ENCODE results near the gene ABCD1. TPM values are rescaled to one million over a fixed set of nuclear protein-coding genes. Genes with fewer than 3 reads are reported as not detected.

Gene ABCD1
- total RNA-seq, 6 experiments from 2014 or later: 8.0 to 20.8 (median 10.9) TPM

DNA sequence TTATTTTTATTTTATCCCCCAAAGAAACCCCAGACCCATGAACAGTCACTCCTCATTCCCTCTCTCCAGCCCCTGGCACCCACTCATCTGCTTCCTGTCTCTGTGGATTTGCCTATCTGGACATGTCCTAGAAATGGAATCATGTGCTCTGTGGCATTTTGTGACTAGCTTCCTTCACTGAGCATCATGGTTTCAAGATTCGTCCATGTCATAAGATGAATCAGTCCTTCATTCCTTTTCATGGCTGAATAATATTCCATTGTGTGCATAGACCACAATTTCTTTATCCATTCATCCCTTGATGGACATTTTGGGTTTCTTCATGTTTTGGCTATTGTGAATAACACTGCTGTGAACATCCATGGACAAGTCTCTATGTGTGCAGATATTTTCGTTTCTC, 10.2 kb downstream of the ABCD1 start:
- Histone ChIP-seq H3K36me3 (peaks cover 0 to 7% (median 0%) of the 10 kb centered on the region in 4 donors), H3K9me3 (no peaks in the 10 kb centered on the region), H3K4me1 (no peaks in the 10 kb centered on the region), H3K27ac (no peak overlapping the region), H3K4me3 (no peak overlapping the region), H3K27me3 (no peaks in the 10 kb centered on the region)
- 72% methylated on average over 2 of the region's 2 CpGs for WGBS (ENCODE audit: insufficient coverage, low coverage, low lambda C conversion rate, missing lambda C conversion rate)
- intact Hi-C loops (cut with DNase I): no loop called here
- DNase-seq: no peak
- no peak for TF ChIP-seq POLR2A (IDR thresholded peaks at IDR 0.05)
- TF ChIP-seq, protein P1, sequence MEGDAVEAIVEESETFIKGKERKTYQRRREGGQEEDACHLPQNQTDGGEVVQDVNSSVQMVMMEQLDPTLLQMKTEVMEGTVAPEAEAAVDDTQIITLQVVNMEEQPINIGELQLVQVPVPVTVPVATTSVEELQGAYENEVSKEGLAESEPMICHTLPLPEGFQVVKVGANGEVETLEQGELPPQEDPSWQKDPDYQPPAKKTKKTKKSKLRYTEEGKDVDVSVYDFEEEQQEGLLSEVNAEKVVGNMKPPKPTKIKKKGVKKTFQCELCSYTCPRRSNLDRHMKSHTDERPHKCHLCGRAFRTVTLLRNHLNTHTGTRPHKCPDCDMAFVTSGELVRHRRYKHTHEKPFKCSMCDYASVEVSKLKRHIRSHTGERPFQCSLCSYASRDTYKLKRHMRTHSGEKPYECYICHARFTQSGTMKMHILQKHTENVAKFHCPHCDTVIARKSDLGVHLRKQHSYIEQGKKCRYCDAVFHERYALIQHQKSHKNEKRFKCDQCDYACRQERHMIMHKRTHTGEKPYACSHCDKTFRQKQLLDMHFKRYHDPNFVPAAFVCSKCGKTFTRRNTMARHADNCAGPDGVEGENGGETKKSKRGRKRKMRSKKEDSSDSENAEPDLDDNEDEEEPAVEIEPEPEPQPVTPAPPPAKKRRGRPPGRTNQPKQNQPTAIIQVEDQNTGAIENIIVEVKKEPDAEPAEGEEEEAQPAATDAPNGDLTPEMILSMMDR (IDR thresholded peaks at IDR 0.05): no peak
- ATAC-seq: no peak

DNA sequence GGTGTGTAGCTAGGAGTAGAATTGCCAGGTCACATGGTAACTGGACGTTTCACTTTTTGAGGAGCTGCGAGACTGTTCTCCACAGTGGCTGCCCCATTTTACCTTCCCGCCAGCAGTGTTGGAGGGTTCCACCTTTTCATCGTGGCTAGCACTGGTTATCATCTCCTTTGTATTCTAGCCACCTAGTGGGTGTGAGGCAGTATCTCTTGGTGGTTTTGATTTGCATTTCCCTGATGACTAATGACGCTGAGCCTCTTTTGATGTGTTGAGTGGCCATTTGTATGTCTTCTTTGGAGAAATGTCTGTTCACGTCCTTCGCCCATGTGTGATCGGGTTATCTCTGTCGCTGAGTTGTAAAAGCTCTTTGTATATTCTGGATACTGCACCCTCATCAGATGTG, 10.6 kb downstream of the ABCD1 start:
- ATAC-seq (no peak), DNase-seq (no peak)
- WGBS (ENCODE audit: insufficient coverage, low coverage, low lambda C conversion rate, missing lambda C conversion rate): 78% methylated on average over 8 of the region's 9 CpGs
- Histone ChIP-seq H3K36me3 (peaks cover 0 to 7% (median 0%) of the 10 kb centered on the region in 4 donors), H3K9me3 (no peaks in the 10 kb centered on the region), H3K4me3 (no peak overlapping the region), H3K27ac (no peak overlapping the region), H3K4me1 (no peaks in the 10 kb centered on the region), H3K27me3 (no peaks in the 10 kb centered on the region)
- no peak for TF ChIP-seq POLR2A (IDR thresholded peaks at IDR 0.05)
- TF ChIP-seq, protein P1 (IDR thresholded peaks at IDR 0.05): no peak
- intact Hi-C loops (cut with DNase I): no loop called here

DNA sequence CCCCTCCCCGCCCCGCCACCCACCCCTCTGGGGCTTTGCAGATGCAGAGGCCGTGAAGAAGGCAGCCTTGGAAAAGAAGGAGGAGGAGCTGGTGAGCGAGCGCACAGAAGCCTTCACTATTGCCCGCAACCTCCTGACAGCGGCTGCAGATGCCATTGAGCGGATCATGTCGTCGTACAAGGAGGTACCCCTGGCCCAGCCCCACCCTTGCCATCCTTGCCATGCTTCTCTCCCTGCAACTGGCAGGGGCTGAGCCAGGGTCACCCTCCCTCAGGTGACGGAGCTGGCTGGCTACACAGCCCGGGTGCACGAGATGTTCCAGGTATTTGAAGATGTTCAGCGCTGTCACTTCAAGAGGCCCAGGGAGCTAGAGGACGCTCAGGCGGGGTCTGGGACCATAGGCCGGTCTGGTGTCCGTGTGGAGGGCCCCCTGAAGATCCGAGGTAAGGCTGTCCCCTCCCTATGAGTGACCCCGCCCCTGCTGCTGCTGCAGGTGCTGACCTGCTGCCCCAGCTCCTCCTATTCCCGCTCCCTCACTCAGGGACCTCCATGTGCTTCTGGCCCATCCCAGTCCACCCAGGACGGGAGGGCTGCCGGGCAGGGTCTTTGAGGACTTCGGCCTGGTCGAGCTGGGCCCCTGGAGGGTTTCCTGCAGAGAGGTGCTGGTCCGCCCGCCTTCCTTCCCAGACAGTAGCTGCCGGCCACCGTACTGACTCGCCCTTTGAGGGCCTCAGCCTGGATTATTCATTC, 11.6 kb downstream of the ABCD1 start:
- TF ChIP-seq POLR2A (IDR thresholded peaks at IDR 0.05): no peak
- TF ChIP-seq, protein P1 (IDR thresholded peaks at IDR 0.05): no peak
- peaks cover 0 to 7% (median 0%) of the 10 kb centered on the region in 4 donors for H3K36me3 ChIP-seq
- no peaks in the 10 kb centered on the region for H3K9me3 ChIP-seq
- H3K27ac ChIP-seq: no peak overlapping the region
- no peaks in the 10 kb centered on the region for H3K4me1 ChIP-seq
- WGBS (ENCODE audit: insufficient coverage, low coverage, low lambda C conversion rate, missing lambda C conversion rate): 82% methylated on average over 12 of the region's 30 CpGs
- no peak overlapping the region for H3K4me3 ChIP-seq
- no peaks in the 10 kb centered on the region for H3K27me3 ChIP-seq
- DNase-seq (no peak), ATAC-seq (no peak)
- intact Hi-C loops (cut with DNase I): no loop called here

DNA sequence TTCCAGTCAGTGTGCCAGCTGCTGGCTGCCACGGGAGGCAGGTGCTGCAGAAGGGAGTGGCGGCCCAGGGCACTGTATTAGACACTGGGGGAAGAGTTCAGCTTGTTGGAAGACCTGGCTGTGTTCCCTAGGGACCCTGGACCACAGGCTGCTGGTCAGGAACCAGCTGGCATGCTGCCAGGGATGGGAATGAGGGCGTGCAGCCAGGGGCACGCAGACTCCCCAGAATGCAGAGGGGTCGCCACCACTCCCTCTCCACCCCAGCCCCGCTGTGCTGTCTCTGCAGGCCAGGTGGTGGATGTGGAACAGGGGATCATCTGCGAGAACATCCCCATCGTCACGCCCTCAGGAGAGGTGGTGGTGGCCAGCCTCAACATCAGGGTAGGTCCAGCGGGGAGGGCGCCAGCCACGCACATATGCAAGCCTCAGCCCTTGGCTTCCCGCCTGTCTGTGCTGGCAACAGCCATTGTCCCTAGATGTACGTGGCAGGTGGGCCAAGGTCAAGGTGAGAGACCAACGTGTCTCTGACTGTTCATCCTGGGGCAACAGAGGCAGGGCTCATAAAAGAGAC, 12.3 kb downstream of the ABCD1 start:
- no peak for ATAC-seq
- WGBS (ENCODE audit: insufficient coverage, low coverage, low lambda C conversion rate, missing lambda C conversion rate): no CpG with 5 or more reads among the region's 15 CpGs
- no peak overlapping the region for H3K27ac ChIP-seq

More for the DNA sequence above, 12.3 kb downstream of the ABCD1 start:
- DNase-seq: peak in 1 of 3 donors; percentile 45
- intact Hi-C loops (cut with DNase I): no loop called here
- Histone ChIP-seq H3K36me3 (peaks cover 0 to 7% (median 0%) of the 10 kb centered on the region in 4 donors), H3K9me3 (no peaks in the 10 kb centered on the region), H3K4me3 (no peak overlapping the region), H3K4me1 (no peaks in the 10 kb centered on the region), H3K27me3 (no peaks in the 10 kb centered on the region)
- TF ChIP-seq POLR2A (IDR thresholded peaks at IDR 0.05): no peak
- TF ChIP-seq, protein P1 (IDR thresholded peaks at IDR 0.05): no peak
